Activated CD4-positive, alpha-beta T cell treated with anti-CD3 and anti-CD28 coated beads, Interleukin-10, Interleukin-2, amounts not matched to agents 100 ng/mL and 50 ng/mL, durations not matched to agents 16 hours and 8 hours (primary cell): ENCODE results near the gene TRAF2.

Experiments used
- DNase-seq: peaks from one replicate; pipeline ENCODE4 v3.0.0-alpha.2; 2020

The TRAF2 gene

GRCh38 chr9:136886610-136887597 is 588 bp downstream of the TRAF2 start:
- DNase-seq, result peak; percentile 50

DNA sequence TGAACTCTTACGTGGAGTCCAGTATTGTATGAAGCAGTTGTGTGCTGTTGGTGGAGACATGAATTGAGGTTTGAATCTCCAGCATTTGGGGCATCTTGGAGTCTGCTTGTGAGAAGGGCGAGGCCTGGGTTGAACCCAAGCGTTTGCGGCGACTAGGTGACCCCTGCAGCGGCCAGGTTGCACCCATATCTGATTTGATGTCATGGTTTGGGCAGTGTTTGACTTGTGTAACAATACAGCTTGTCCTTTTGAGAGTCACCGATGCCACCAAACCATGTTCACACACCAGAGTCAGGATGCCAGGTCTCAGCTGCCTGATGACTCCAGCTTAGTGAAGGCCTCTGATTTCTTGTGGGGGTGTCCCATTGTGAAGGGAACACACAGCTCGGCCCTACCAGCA is 2.1 kb downstream of the TRAF2 start:
- no peak for DNase-seq

GRCh38 chr9:136889858-136890257 is 3.5 kb downstream of the TRAF2 start:
- DNase-seq, result no peak

GRCh38 chr9:136890661-136891060 is 4.3 kb downstream of the TRAF2 start:
- DNase-seq, result no peak

DNA sequence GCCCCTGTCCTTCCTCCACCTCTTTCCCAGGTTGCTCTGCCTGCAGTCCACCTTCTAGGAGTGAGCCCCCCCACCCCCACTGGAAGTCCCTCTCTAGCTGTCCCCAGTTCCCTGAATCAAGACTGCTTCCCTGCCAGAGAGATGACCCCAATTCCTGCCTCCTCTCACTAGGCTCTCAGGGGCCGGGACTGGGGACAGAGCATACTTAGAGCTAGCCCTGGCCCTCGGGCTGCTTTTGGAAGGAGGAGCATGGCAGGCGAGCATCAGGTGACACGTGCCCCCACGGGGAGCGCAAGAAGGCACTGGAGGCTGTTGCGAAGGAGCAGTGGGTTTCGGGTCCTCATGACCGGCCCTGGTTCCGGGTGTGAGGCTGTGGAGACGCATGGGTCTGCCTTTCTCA is 9.7 kb downstream of the TRAF2 start:
- no peak for DNase-seq

- DNase-seq, result no peak
Measured at GRCh38 chr9:136898483-136899100, 12.3 kb downstream of the TRAF2 start.

DNA sequence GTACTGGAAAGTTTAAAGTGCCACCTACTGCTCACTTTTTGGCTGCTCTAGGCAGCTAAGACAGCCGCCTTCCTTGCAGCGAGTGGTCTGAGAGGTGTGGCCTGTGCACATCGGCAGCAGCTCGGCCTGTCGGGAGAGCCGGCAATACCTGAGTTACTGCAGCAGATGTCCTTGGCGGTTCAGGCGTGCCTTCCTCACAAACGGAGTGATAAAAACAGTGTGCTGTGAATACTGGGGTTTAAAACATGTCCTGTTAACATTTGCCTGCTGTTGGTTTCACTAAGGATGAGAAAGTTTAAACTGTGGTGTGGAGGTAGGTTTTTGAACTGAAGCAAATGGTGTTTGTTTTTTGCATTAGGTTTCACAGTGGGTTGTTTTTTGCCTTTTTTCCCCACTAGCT is 12.9 kb downstream of the TRAF2 start:
- no peak for DNase-seq

DNA sequence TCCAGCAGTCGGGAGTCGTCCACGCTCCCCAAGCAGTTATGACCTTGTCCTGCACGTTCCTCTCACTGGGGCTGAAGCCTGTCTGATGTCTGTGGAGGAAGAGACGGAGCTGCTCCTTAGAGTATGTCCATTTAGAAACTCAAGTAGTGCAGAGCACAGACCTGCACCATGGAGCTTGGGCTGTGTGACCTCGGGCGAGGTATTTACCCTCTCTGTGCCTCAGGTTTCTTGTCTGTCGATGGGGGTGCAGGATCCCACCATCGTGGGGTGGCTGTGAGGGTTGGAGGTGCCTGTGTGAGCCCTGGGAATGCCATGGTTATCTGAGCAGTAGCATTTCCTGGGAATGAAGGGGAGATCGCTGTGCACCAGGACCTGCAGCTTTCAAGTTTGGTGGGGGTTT is 14.2 kb downstream of the TRAF2 start:
- no peak for DNase-seq

DNA sequence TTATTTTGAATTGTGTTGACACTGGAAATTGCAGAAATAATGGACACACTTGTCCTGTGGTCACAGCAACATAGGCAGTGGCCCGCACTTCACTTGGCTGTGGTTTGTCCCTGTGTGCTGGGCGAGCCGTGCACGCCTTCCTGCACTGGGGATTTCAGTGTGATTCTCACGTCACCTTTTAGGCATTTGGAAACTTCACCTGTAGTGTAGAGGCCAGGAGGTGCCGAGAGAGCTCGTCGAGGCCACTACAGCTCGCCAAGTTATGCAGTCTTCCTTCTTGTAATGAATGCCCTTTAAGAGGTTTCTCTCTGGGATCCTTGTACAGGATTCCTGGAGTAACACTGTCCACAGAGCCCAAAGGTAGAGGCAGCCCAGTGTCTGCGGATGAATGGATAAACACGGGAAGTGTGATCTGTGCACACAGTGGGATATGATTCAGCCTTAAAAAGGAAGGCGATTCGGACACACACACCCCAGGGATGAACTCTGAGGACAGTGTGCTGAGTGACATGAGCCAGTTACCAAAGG is 14.7 kb downstream of the TRAF2 start:
- DNase-seq, result no peak

- DNase-seq, result peak; percentile 86
Measured at GRCh38 chr9:136901516-136902258, 15.4 kb downstream of the TRAF2 start.

- peak; percentile 93 for DNase-seq
Measured at GRCh38 chr9:136902259-136902821, 16.0 kb downstream of the TRAF2 start.

DNA sequence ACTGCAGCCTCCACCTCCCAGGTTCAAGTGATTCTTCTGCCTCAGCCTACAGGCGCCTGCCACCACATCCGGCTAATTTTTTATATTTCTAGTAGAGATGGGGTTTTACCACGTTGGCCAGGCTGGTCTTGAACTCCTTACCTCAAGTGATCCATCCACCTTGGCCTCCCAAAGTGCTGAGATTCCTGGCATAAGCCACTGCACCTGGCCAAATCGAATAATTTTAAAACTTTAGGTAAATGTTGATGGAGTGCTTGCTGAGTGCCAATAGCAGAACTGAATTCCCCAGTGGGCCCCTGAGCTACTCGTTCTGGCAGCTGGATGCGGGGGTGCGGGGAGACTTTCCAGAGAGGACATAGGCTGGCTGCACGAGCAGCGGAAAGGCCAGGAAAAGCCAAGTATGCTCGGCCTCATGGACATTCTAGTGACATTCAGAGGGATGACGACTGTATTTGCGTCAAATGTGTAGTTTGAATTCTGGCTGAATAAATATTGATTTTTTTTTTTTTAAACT is 16.8 kb downstream of the TRAF2 start:
- DNase-seq, result peak; percentile 43

DNA sequence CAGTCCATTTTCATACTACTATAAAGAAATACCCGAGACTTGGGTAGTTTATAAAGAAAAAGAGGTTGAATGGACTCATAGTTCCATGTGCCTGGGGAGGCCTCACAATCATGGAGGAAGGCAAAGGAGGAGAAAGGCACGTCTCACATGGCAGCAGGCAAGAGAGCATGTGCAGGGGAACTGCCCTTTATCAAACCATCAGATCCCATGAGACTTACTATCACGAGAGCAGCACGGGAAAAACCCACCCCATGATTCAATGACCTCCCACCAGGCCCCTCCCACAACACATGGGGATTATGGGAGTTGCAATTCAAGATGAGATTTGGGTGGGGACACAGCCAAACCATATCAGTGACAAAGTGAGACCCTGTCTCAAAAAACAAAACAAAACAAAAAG is 19.9 kb downstream of the TRAF2 start:
- no peak for DNase-seq

- no peak for DNase-seq
Measured at GRCh38 chr9:136907011-136907914, 20.9 kb downstream of the TRAF2 start.

DNA sequence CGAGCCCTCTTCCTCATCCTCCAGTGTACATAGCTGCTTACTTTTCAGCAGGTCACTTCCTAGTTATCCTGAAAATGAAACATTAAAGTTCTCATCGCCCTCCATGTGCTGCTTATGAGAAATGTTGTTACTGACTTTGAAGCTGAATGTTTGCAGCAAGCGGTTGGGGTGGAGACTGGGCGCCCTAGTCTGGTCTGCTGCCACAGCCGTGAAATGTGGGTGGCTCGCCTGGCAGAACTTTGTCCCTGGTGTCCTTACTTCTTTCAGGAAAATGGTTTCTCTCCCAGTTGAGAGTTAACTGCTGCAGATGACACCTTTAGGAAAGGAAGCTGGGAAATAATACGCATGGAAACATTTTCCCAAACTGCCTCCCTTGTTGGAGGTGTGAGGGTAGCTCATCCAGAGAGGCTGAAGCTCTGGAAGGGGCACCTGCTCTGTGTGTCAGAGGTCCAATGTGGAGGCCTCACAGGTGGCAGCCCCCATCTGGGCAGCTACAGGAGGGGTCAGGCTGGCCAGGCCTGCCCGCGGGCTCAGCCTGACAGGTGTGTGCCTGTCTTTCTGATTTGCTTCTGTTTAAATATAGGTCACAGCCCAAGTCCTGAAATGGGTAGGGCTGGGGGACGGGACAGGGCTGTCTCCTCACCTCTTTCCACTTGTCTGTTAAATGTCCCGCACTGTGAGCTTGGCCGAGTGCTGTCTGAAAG is 24.0 kb downstream of the TRAF2 start:
- DNase-seq, result no peak

- no peak for DNase-seq
Measured at GRCh38 chr9:136910901-136911245, 24.6 kb downstream of the TRAF2 start.

- DNase-seq, result no peak
Measured at GRCh38 chr9:136913701-136914438, 27.6 kb downstream of the TRAF2 start.

DNA sequence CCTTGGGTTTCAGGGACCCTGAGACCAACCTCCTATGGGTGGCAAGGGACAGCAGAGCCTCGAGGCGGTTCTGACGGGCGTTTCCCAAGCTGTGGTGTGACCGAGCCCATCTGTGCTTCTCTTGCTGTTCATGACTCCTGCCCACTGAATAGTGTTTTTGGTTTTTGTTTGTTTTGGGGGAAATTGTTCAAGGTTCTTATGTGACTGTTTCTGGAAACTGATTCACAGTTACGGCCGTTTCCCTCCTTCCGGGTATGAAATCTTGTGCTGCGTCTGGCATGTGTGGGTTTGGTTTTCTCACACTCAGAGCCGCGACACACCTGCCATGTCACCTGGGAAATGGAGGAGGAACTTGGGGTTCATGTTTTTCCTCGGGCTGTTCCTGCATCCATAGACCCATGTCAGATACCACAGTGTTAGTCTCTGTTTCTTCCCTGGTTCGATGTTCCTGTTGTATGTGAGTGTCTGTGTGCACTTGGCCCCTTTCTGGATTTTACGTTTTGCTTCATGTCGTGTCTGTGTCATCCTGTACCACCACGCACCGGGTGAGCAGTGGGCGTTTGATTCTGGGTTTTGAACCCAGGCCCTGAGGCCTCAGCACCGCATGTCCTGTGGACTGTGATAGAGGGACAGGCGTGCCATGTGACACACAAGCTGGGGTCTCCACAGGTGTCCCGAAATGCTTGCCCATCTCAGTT is 29.5 kb downstream of the TRAF2 start:
- DNase-seq, result no peak

DNA sequence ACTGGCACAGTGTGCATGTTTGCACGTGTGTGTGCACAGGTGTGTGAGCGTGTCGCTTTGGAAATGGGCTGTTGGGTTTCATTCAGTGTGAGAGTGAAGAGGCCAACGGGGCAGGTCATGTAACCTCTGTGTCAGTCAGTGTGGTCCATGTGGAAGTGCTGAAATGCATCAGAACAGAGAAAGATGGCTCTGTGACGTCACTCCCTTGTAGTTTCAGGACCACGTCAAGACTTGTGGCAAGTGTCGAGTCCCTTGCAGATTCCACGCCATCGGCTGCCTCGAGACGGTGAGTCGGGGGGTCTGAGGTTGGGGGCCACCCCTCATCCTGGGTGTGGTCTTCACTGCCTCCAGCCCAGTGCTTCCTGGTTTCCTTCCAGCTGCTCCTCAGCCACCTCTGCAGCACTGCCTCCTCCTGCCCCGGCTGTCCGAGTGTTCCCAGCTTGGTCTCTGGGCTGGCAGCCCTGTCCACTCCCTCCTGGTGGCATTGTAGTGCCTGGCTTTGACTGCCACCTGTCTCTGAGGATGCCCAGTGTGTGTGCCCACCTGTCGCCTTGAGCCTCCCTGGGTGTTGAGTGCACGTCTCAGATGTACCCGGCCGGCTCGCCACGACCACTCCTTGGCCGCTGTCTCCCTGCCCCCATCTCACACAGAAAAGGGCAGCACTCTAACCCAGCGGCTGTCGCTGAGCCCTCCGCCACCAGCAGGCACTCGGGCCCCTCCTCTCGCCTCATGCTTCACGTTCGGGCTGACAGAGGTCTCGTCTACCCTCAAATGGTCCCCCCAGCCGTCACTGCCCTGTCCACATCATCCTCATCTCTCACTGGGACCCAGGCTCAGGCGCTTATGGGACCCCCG is 30.2 kb downstream of the TRAF2 start:
- DNase-seq, result peak; percentile 19
